Stimulated activated CD4-positive, alpha-beta T cell treated with anti-CD3 and anti-CD28 coated beads, Interleukin-4, amount 100 ng/mL, for 48 hours (primary cell): ENCODE results near the gene PGLYRP3.
"Not testable (repeated sequence)": the region's sequence is repeated elsewhere in the genome, so short reads cannot be mapped to it uniquely, and the experiment has no call there.

Experiments used
- DNase-seq, 2 donors: peaks; one replicate each; pipeline ENCODE4 v3.0.0-alpha.2; 2020; ENCODE audit warnings: low read depth in 2 of 2

Gene PGLYRP3

GRCh38 chr1:153348511-153349362 is 36.0 kb upstream of the PGLYRP3 start, which contains the start of gene PGLYRP4:
Gene PGLYRP4, minus strand, starts transcription at chr1:153348841. Its CDS starts 909 bp downstream, at chr1:153347932.
- DNase-seq: no peak

- DNase-seq: no peak
These were observed 35.1 kb upstream of the PGLYRP3 start for GRCh38 chr1:153347856-153348255.

- DNase-seq: not testable (repeated sequence)
These were observed 34.3 kb upstream of the PGLYRP3 start for GRCh38 chr1:153347049-153347448.

DNA sequence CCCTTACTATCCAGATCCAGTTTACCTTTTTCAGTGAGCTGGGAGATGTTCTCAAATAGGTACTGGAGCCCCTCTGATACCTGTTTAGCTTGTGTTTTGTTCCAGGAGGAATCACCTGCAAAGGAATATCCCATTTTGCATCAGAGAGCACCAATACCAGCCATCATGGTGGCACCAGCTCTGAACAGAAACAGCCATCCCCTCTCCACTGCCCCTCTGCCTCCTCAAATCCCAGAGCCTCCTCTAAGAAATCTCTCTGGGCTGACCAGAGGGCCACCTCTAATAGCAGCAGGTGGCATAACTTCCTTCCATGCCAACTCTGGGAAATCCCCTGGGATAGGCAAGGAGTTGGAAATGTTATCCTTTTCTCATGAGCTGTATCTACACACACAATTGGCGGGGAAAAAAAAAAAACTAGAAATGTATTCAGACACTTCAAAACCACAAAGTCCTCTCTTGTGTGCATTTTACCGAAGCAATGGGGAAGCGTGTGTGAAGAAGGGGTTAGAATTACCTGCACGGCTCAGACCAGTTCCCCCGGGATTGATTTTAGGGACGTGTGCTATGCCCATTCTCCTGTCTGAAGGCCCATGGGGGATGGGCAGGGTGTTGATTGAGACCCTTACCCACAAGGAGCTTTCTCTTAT is 33.4 kb upstream of the PGLYRP3 start:
- no peak for DNase-seq

GRCh38 chr1:153345187-153346076 is 32.7 kb upstream of the PGLYRP3 start:
- no peak for DNase-seq

- no peak for DNase-seq
These were observed 31.9 kb upstream of the PGLYRP3 start for GRCh38 chr1:153344718-153345025.

GRCh38 chr1:153343811-153344717 is 31.3 kb upstream of the PGLYRP3 start:
- no peak for DNase-seq

GRCh38 chr1:153343040-153343681 is 30.4 kb upstream of the PGLYRP3 start:
- no peak for DNase-seq

DNA sequence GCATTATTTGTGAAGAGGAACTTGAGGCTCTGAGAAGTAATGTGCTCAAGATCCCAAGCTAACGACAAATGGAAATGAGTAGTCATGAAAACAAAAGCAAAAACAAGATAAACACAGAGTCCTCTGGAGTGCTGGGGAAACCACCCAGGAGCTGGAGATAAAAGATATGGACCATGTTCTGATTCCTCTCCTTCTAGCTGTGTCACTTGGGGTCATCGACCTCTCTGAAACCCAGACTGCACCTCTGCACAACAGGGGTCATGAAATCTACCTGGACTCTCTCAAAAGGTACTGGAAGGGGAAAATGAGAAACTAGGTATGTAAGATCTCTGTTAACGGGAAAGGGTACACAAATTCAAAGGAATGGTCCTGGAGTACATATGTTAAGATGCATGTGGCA is 29.4 kb upstream of the PGLYRP3 start:
- DNase-seq: no peak

GRCh38 chr1:153341431-153341934 is 28.7 kb upstream of the PGLYRP3 start:
- no peak for DNase-seq

DNA sequence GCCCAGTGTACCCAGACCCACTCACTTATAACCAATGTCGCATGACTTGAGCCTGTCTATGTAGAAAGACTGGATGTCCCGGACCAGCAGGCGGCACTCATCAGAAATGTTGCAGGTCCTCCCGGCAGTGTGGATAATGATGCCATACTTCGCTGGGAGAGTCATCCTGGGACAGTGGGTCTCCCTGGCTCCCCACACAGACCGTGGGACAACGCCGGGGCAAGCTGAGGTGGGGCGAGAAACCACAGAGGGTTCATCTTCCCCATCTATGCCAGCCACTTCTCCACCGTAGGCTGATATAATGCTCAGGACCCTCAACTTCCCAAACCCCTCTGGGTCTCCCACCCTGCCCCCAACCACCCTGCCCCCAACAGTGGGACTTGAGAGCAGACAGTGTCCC is 27.6 kb upstream of the PGLYRP3 start:
- no peak for DNase-seq

GRCh38 chr1:153339802-153340201 is 27.1 kb upstream of the PGLYRP3 start:
- no peak for DNase-seq

- no peak for DNase-seq
These were observed 25.5 kb upstream of the PGLYRP3 start for GRCh38 chr1:153337980-153338853.

DNA sequence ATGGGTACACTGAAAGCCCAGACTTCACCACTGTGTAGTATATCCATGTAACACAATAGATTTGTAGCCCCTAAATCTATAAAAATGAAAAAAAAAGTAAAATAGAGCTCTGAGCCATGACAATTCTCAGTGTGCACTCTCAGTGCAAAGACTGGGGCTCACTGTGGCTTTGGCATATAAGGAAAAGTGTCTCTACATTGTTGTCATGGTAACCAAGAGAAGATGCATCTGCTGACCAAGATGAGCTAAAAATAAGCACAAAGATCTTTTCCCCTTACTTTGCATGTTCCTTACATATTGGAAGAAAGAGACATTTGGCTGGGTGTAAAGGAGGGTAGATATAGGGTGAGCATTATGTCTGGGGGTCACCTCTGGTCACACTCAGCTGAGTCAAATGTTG is 23.9 kb upstream of the PGLYRP3 start:
- DNase-seq: no peak

- no peak for DNase-seq
These were observed 21.1 kb upstream of the PGLYRP3 start for GRCh38 chr1:153333902-153334301.

DNA sequence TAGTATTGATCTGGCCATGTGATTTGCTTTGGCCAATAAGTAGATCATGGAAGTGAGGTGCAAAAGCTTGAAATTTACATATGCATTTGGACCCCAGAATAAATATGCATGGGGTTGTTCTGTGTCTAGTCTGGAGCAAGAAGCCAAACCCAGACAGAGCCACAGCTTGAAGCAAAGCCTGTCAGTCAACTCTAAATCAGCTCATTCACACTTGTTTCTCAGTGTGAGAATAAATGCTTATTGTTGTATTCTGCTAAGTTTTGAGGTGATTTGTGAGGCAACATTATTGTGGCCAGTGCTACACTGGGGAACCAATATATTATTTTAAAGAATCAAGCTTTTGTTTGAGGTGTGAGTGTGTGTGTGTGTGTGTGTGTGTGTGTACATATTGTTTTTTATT is 12.2 kb upstream of the PGLYRP3 start:
- DNase-seq: no peak

- DNase-seq: no peak
These were observed 9.8 kb upstream of the PGLYRP3 start for GRCh38 chr1:153322568-153322967.

GRCh38 chr1:153318145-153318544 is 5.4 kb upstream of the PGLYRP3 start:
- not testable (repeated sequence) for DNase-seq

DNA sequence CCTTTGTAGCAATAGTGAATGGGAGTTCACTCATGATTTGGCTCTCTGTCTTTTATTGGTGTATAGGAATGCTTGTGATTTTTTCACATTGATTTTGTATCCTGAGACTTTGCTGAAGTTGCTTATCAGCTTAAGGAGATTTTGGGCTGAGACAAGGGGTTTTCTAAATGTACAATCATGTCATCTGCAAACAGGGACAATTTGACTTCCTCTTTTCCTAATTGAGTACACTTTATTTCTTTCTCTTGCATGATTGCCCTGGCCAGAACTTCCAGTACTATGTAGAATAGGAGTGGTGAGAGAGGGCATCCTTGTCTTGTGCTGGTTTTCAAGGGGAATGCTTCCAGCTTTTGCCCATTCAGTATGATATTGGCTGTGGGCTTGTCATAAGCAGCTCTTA is 3.3 kb upstream of the PGLYRP3 start:
- DNase-seq: not testable (repeated sequence)

DNA sequence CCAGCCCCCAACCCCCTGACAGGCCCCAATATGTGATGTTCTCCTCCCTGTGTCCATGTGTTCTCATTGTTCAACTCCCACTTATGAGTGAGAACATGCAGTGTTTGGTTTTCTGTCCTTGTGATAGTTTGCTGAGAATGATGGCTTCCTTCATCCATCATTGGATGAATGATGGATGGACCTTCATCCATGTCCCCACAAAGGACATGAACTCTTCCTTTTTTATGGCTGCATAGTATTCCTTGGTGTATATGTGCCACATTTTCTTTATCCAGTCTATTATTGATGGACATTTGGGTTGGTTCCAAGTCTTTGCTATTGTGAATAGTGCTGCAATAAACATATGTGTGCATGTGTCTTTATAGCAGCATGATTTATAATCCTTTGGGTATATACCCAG is 1.6 kb upstream of the PGLYRP3 start:
- DNase-seq: not testable (repeated sequence)
